GM19023 (cell line): Measurements from ENCODE around the gene PTPRM.

Source experiments
- ATAC-seq: cut with Tn5 transposase; IDR thresholded peaks from one replicate; pipeline ENCODE4 v1.9.1; 2021; ENCODE audit warnings: mild to moderate bottlenecking, moderate library complexity; ENCODE audit not compliant: unreplicated experiment

PTPRM gene

GRCh38 chr18:8069708-8070107 is 502.6 kb downstream of the PTPRM start:
- no peak for ATAC-seq

GRCh38 chr18:8073167-8073566 is 506.1 kb downstream of the PTPRM start:
- no peak for ATAC-seq

GRCh38 chr18:8080092-8080491 is 513.0 kb downstream of the PTPRM start:
- ATAC-seq: no peak

- ATAC-seq: no peak
Measured at GRCh38 chr18:8081267-8081666, 514.2 kb downstream of the PTPRM start.

GRCh38 chr18:8081872-8082553 is 514.9 kb downstream of the PTPRM start:
- ATAC-seq: no peak

- no peak for ATAC-seq
Measured at GRCh38 chr18:8084160-8084559, 517.0 kb downstream of the PTPRM start.

- no peak for ATAC-seq
Measured at GRCh38 chr18:8088626-8089025, 521.5 kb downstream of the PTPRM start.

GRCh38 chr18:8091035-8091434 is 523.9 kb downstream of the PTPRM start:
- no peak for ATAC-seq

- ATAC-seq: no peak
Measured at GRCh38 chr18:8095947-8096570, 528.9 kb downstream of the PTPRM start.

- no peak for ATAC-seq
Measured at GRCh38 chr18:8097399-8097798, 530.3 kb downstream of the PTPRM start.

GRCh38 chr18:8097927-8098326 is 530.8 kb downstream of the PTPRM start:
- ATAC-seq: no peak

- ATAC-seq: no peak
Measured at GRCh38 chr18:8106603-8107002, 539.5 kb downstream of the PTPRM start.

- no peak for ATAC-seq
Measured at GRCh38 chr18:8107426-8107825, 540.3 kb downstream of the PTPRM start.

GRCh38 chr18:8114480-8114879 is 547.4 kb downstream of the PTPRM start:
- no peak for ATAC-seq

GRCh38 chr18:8116341-8117005 is 549.4 kb downstream of the PTPRM start:
- no peak for ATAC-seq

GRCh38 chr18:8117006-8117371 is 549.9 kb downstream of the PTPRM start:
- ATAC-seq: no peak

- ATAC-seq: no peak
Measured at GRCh38 chr18:8121101-8121500, 554.0 kb downstream of the PTPRM start.

GRCh38 chr18:8121942-8122480 is 554.9 kb downstream of the PTPRM start:
- ATAC-seq: no peak

- ATAC-seq: no peak
Measured at GRCh38 chr18:8124232-8125146, 557.4 kb downstream of the PTPRM start.

GRCh38 chr18:8130096-8130495 is 563.0 kb downstream of the PTPRM start:
- ATAC-seq: no peak

- ATAC-seq: no peak
Measured at GRCh38 chr18:8133032-8133431, 565.9 kb downstream of the PTPRM start.
